Measurements from ENCODE around the gene RABGAP1L.

Gene RABGAP1L

GRCh38 chr1:174190691-174191199 is 31.4 kb downstream of the RABGAP1L start:
- H3K4me3 ChIP-seq (ENCODE audit: low read depth, low read length), result no peak overlapping the region
- TF ChIP-seq, protein P1, sequence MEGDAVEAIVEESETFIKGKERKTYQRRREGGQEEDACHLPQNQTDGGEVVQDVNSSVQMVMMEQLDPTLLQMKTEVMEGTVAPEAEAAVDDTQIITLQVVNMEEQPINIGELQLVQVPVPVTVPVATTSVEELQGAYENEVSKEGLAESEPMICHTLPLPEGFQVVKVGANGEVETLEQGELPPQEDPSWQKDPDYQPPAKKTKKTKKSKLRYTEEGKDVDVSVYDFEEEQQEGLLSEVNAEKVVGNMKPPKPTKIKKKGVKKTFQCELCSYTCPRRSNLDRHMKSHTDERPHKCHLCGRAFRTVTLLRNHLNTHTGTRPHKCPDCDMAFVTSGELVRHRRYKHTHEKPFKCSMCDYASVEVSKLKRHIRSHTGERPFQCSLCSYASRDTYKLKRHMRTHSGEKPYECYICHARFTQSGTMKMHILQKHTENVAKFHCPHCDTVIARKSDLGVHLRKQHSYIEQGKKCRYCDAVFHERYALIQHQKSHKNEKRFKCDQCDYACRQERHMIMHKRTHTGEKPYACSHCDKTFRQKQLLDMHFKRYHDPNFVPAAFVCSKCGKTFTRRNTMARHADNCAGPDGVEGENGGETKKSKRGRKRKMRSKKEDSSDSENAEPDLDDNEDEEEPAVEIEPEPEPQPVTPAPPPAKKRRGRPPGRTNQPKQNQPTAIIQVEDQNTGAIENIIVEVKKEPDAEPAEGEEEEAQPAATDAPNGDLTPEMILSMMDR (IDR thresholded peaks at IDR 0.05; ENCODE audit: low read depth, low read length), result no peak
- no peak for TF ChIP-seq MYC (IDR thresholded peaks at IDR 0.05; ENCODE audit: low read depth, low read length)
- TF ChIP-seq, protein P2, sequence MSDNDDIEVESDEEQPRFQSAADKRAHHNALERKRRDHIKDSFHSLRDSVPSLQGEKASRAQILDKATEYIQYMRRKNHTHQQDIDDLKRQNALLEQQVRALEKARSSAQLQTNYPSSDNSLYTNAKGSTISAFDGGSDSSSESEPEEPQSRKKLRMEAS (IDR thresholded peaks at IDR 0.05; ENCODE audit: low read depth, low read length), result no peak
- no peak for TF ChIP-seq POLR2A (IDR thresholded peaks at IDR 0.05; ENCODE audit: extremely low read depth, insufficient read length)
- DNase-seq (ENCODE audit: low read depth), result no peak

DNA sequence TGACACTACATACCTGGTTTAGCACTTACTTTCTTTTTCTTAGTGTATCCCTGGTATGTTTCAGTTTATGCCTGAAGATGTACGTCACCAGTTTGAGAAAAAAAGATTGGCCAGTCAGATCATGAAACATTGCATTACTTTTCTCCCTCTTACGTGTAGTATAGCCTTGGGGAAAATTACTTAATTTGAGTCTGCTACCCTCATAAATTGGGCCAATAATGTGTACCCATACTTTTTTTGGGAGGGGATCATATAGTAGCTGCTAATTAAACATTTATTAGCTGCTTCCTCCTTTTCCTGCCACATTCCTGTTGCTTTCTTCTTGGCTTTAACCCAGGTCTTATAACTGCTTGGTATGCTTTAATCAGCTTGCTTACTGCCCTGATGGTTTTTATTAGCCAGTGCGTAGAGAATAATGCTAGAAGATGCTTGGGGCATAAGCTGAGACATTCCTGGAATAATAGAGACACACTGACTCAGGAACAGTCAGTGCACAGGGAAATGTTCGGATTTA is 32.1 kb downstream of the RABGAP1L start:
- no peak overlapping the region for H3K4me3 ChIP-seq (ENCODE audit: low read depth, low read length)
- TF ChIP-seq, protein P1 (IDR thresholded peaks at IDR 0.05; ENCODE audit: low read depth, low read length), result no peak
- TF ChIP-seq MYC (IDR thresholded peaks at IDR 0.05; ENCODE audit: low read depth, low read length) (no peak), POLR2A (IDR thresholded peaks at IDR 0.05; ENCODE audit: extremely low read depth, insufficient read length) (no peak)
- TF ChIP-seq, protein P2 (IDR thresholded peaks at IDR 0.05; ENCODE audit: low read depth, low read length), result no peak
- DNase-seq (ENCODE audit: low read depth), result no peak

GRCh38 chr1:174194461-174194860 is 35.1 kb downstream of the RABGAP1L start:
- H3K4me3 ChIP-seq (ENCODE audit: low read depth, low read length), result no peak overlapping the region
- no peak for DNase-seq (ENCODE audit: low read depth)
- TF ChIP-seq POLR2A (IDR thresholded peaks at IDR 0.05; ENCODE audit: extremely low read depth, insufficient read length) (no peak), MYC (IDR thresholded peaks at IDR 0.05; ENCODE audit: low read depth, low read length) (no peak)
- TF ChIP-seq, protein P1 (IDR thresholded peaks at IDR 0.05; ENCODE audit: low read depth, low read length), result no peak
- TF ChIP-seq, protein P2 (IDR thresholded peaks at IDR 0.05; ENCODE audit: low read depth, low read length), result no peak

GRCh38 chr1:174197088-174197487 is 37.8 kb downstream of the RABGAP1L start:
- H3K4me3 ChIP-seq (ENCODE audit: low read depth, low read length), result no peak overlapping the region
- TF ChIP-seq MYC (IDR thresholded peaks at IDR 0.05; ENCODE audit: low read depth, low read length) (no peak), POLR2A (IDR thresholded peaks at IDR 0.05; ENCODE audit: extremely low read depth, insufficient read length) (no peak)
- TF ChIP-seq, protein P1 (IDR thresholded peaks at IDR 0.05; ENCODE audit: low read depth, low read length), result no peak
- TF ChIP-seq, protein P2 (IDR thresholded peaks at IDR 0.05; ENCODE audit: low read depth, low read length), result no peak
- DNase-seq (ENCODE audit: low read depth), result no peak

- no peak overlapping the region for H3K4me3 ChIP-seq (ENCODE audit: low read depth, low read length)
Measured at GRCh38 chr1:174197547-174197946, 38.2 kb downstream of the RABGAP1L start.

GRCh38 chr1:174198202-174198601 is 38.9 kb downstream of the RABGAP1L start:
- no peak overlapping the region for H3K4me3 ChIP-seq (ENCODE audit: low read depth, low read length)
- DNase-seq (ENCODE audit: low read depth), result no peak

More at GRCh38 chr1:174197547-174197946, 38.2 kb downstream of the RABGAP1L start:
- TF ChIP-seq, protein P2 (IDR thresholded peaks at IDR 0.05; ENCODE audit: low read depth, low read length), result no peak
- TF ChIP-seq POLR2A (IDR thresholded peaks at IDR 0.05; ENCODE audit: extremely low read depth, insufficient read length) (no peak), MYC (IDR thresholded peaks at IDR 0.05; ENCODE audit: low read depth, low read length) (no peak)
- DNase-seq (ENCODE audit: low read depth), result no peak

More at GRCh38 chr1:174198202-174198601, 38.9 kb downstream of the RABGAP1L start:
- TF ChIP-seq, protein P1 (IDR thresholded peaks at IDR 0.05; ENCODE audit: low read depth, low read length), result no peak
- TF ChIP-seq POLR2A (IDR thresholded peaks at IDR 0.05; ENCODE audit: extremely low read depth, insufficient read length), result no peak
- no peak for TF ChIP-seq MYC (IDR thresholded peaks at IDR 0.05; ENCODE audit: low read depth, low read length)
- TF ChIP-seq, protein P2 (IDR thresholded peaks at IDR 0.05; ENCODE audit: low read depth, low read length), result no peak
